Fibroblast of mammary gland (primary cell): ENCODE results near the gene ATP10B.

Source experiments
- DNase-seq: peaks from one replicate; pipeline ENCODE4 v3.0.0-alpha.2; 2010; ENCODE audit warnings: low read depth
- H3K4me3 ChIP-seq: 2 replicates; pipeline ENCODE4 v1.5.1; 2011; ENCODE audit warnings: low read depth, mild to moderate bottlenecking, low read length, moderate library complexity; ENCODE audit not compliant: control insufficient read depth
- CTCF ChIP-seq: conservative IDR thresholded peaks from 2 replicates; pipeline ENCODE4 v1.5.1; 2011; ENCODE audit warnings: low read depth, low read length, inconsistent platforms; ENCODE audit not compliant: control insufficient read depth, insufficient read depth

The ATP10B gene

GRCh38 chr5:160620401-160620800 lies 231.6 kb downstream of the ATP10B start:
- no peak for TF ChIP-seq CTCF
- no peak overlapping the region for H3K4me3 ChIP-seq
- no peak for DNase-seq

DNA sequence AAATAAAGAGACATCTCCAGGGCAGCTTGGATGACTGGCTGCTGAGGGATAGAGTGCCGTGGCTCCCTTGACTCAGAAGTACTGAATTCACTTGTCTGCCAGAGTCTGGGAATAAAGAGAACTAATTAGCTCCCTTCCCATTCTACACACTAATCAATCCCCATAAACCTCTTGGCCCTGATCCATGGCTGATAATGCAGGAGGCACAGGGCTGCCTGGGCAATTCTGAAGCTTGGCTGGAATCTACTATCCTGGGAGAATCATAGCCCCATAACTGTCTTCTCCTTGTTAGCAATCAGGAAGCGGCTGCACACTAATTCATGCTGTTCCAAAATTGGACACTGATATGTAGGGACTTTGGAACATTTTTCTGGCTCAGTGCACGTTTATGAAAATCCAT lies 232.6 kb downstream of the ATP10B start:
- H3K4me3 ChIP-seq, result no peak overlapping the region
- no peak for TF ChIP-seq CTCF

DNA sequence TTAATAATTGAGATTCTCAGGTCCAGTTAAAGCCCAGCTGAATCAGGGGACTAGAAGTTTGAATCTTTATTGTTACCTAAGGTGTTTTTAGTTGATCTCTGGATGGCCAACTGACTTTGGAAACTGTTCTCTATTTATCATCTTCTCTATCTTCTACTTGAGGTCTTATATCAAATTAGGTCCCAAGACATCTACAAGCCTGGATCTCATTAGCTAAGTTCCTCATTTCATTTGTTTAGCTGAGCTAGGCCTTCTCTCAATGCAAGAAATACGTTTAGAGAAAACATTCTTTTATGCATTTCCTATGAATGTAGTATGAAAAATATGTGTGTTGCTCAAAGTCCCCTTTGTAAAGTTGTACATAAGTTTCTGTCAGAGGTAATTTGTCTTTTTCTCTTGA lies 233.7 kb downstream of the ATP10B start:
- TF ChIP-seq CTCF, result no peak
- DNase-seq, result no peak
- H3K4me3 ChIP-seq, result no peak overlapping the region

More for the DNA sequence above, 232.6 kb downstream of the ATP10B start:
- DNase-seq, result no peak

- TF ChIP-seq CTCF, result no peak
- H3K4me3 ChIP-seq, result no peak overlapping the region
- DNase-seq, result no peak
Observed at GRCh38 chr5:160616712-160617497, 235.1 kb downstream of the ATP10B start.

- no peak overlapping the region for H3K4me3 ChIP-seq
- TF ChIP-seq CTCF, result no peak
- DNase-seq, result no peak
Observed at GRCh38 chr5:160614136-160614535, 237.9 kb downstream of the ATP10B start.

- no peak for TF ChIP-seq CTCF
- no peak for DNase-seq
- no peak overlapping the region for H3K4me3 ChIP-seq
Observed at GRCh38 chr5:160605266-160605665, 246.7 kb downstream of the ATP10B start.
